ENCODE measurements around the gene PLEKHG4B. TPM values are rescaled to one million over a fixed set of nuclear protein-coding genes. Genes with fewer than 3 reads are reported as not detected.
A peak's percentile ranks its signal among the peaks of the same experiment; 100 is the strongest.

PLEKHG4B gene
- total RNA-seq, 1 experiment from 2014 or later = 1.2 TPM

GRCh38 chr5:166441-167372 lies 74.7 kb downstream of the PLEKHG4B start:
- Histone ChIP-seq H3K36me3 (ENCODE audit: low read depth, low read length) (no peaks in the 10 kb centered on the region), H3K9me3 (ENCODE audit: low read length) (no peaks in the 10 kb centered on the region), H3K9me2 (replicated peaks; ENCODE audit: low read length) (no peaks in the 10 kb centered on the region), H3F3A (ENCODE audit: low read length, unreplicated experiment) (peaks cover 3% of the 10 kb centered on the region), H2AFZ (ENCODE audit: low read length) (0 out of 2 replicates have a peak overlapping the region, but pooled peaks have one; percentile 13), H3K4me1 (ENCODE audit: insufficient read depth, low read length) (peaks cover 24% of the 10 kb centered on the region), H3K4me3 (ENCODE audit: low read length) (no peak overlapping the region), H3K27me3 (ENCODE audit: low read length) (no peaks in the 10 kb centered on the region), H3K4me2 (ENCODE audit: low read length) (no peak overlapping the region), H4K20me1 (ENCODE audit: low read length) (no peaks in the 10 kb centered on the region), H3K9ac (ENCODE audit: low read length) (peak overlapping the region; percentile 89; the same call in 1 of the 2 replicates), H3K79me2 (ENCODE audit: low read length) (no peaks in the 10 kb centered on the region), H3K27ac (ENCODE audit: low read length) (peak overlapping the region; percentile 95)
- intact Hi-C loops (cut with micrococcal nuclease) = no loop called here
- CTCF ChIA-PET = no interaction called here
- ATAC-seq (no peak), DNase-seq (no peak)
- TF ChIP-seq CTCF (conservative IDR thresholded peaks at IDR 0.05; ENCODE audit: low read depth, low read length) (no peak), EZH2 (IDR thresholded peaks at IDR 0.05; ENCODE audit: low read length, unreplicated experiment) (no peak), EZH2phosphoT487 (IDR thresholded peaks at IDR 0.05; ENCODE audit: borderline replicate concordance, low read length) (no peak)
- no TSS peak for BruUV-seq (replicated peaks)
- POLR2A ChIA-PET (ENCODE audit: unreplicated experiment) = no interaction called here

DNA sequence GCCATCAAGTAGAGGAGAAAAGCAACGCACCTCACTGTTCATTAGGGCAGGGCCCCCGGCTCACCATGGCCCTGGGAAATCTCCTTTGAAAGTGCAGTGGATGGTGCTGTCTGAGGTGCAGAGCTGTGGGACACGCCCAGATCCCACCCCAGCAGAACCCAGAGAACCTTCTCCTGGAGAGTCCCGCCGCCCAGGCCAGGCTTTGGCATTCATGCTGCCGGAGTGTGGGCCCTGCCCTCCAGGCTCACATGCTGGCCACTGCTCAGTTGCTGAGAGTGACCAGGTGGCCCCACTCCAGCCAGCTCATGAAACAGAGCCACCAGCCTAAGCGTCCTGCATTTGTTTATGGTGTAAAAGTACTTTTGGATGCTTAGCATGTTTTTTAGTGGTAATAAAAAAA lies 75.5 kb downstream of the PLEKHG4B start:
- no peak for DNase-seq
- Histone ChIP-seq H3K9me2 (replicated peaks; ENCODE audit: low read length) (no peaks in the 10 kb centered on the region), H3K79me2 (ENCODE audit: low read length) (no peaks in the 10 kb centered on the region), H3F3A (ENCODE audit: low read length, unreplicated experiment) (peaks cover 3% of the 10 kb centered on the region), H3K27me3 (ENCODE audit: low read length) (no peaks in the 10 kb centered on the region), H3K4me3 (ENCODE audit: low read length) (no peak overlapping the region), H4K20me1 (ENCODE audit: low read length) (no peaks in the 10 kb centered on the region), H3K9me3 (ENCODE audit: low read length) (no peaks in the 10 kb centered on the region), H2AFZ (ENCODE audit: low read length) (no peak overlapping the region), H3K4me2 (ENCODE audit: low read length) (no peak overlapping the region), H3K9ac (ENCODE audit: low read length) (peak overlapping the region; percentile 89), H3K36me3 (ENCODE audit: low read depth, low read length) (no peaks in the 10 kb centered on the region), H3K4me1 (ENCODE audit: insufficient read depth, low read length) (peaks cover 24% of the 10 kb centered on the region), H3K27ac (ENCODE audit: low read length) (peak overlapping the region; percentile 95)
- ChIA-PET POLR2A (ENCODE audit: unreplicated experiment) (no interaction called here), CTCF (no interaction called here)
- TF ChIP-seq EZH2phosphoT487 (IDR thresholded peaks at IDR 0.05; ENCODE audit: borderline replicate concordance, low read length) (no peak), CTCF (conservative IDR thresholded peaks at IDR 0.05; ENCODE audit: low read depth, low read length) (no peak), EZH2 (IDR thresholded peaks at IDR 0.05; ENCODE audit: low read length, unreplicated experiment) (no peak)
- BruUV-seq (replicated peaks) = no TSS peak
- ATAC-seq = no peak
- intact Hi-C loops (cut with micrococcal nuclease) = no loop called here
